Frontal cortex (tissue), 4 donors: Measurements from ENCODE around the gene ADGRL3. TPM values are rescaled to one million over a fixed set of nuclear protein-coding genes. Genes with fewer than 3 reads are reported as not detected.

Experiments
- DNase-seq, 2 donors: peaks; one replicate each; pipeline ENCODE4 v3.0.0; 2012; ENCODE audit warnings: low spot score in 2 of 2
- FAIRE-seq: peaks from 2 replicates; lab custom pipeline; 2012; peaks lifted over from hg19 to GRCh38; lab: Jason Lieb, UNC
- total RNA-seq: library from RNA; depleted of rRNA; stranded (reverse); fragments of >200 nt; gene quantifications from one replicate; pipeline ENCODE4 v1.2.3, GENCODE V29; 2014
- donor health status: control.
- donor health status: control.
- donor health status: control.

Gene ADGRL3
- total RNA-seq, 1 donor from 2014 or later, result 302 TPM

GRCh38 chr4:61405307-61405706 is 205.2 kb downstream of the ADGRL3 start:
- FAIRE-seq (no peak), DNase-seq (no peak)

GRCh38 chr4:61406677-61407076 is 206.6 kb downstream of the ADGRL3 start:
- no peak for DNase-seq
- no peak for FAIRE-seq

GRCh38 chr4:61407642-61408618 is 207.8 kb downstream of the ADGRL3 start:
- FAIRE-seq, result no peak
- no peak for DNase-seq

GRCh38 chr4:61408861-61409260 is 208.7 kb downstream of the ADGRL3 start:
- DNase-seq (no peak), FAIRE-seq (peak; percentile 97)

GRCh38 chr4:61411241-61411640 is 211.1 kb downstream of the ADGRL3 start:
- DNase-seq (no peak), FAIRE-seq (no peak)

- FAIRE-seq (no peak), DNase-seq (no peak)
Observed at GRCh38 chr4:61425315-61425714, 225.2 kb downstream of the ADGRL3 start.

- no peak for DNase-seq
- FAIRE-seq, result no peak
Observed at GRCh38 chr4:61426229-61426628, 226.1 kb downstream of the ADGRL3 start.

- FAIRE-seq (no peak), DNase-seq (no peak)
Observed at GRCh38 chr4:61427099-61427817, 227.1 kb downstream of the ADGRL3 start.

- no peak for FAIRE-seq
- no peak for DNase-seq
Observed at GRCh38 chr4:61427818-61428495, 227.8 kb downstream of the ADGRL3 start.

- no peak for FAIRE-seq
- no peak for DNase-seq
Observed at GRCh38 chr4:61428950-61429349, 228.8 kb downstream of the ADGRL3 start.

- no peak for DNase-seq
- no peak for FAIRE-seq
Observed at GRCh38 chr4:61431131-61431530, 231.0 kb downstream of the ADGRL3 start.

GRCh38 chr4:61437923-61438322 is 237.8 kb downstream of the ADGRL3 start:
- no peak for DNase-seq
- FAIRE-seq, result no peak

- FAIRE-seq, result no peak
Observed at GRCh38 chr4:61440321-61440720, 240.2 kb downstream of the ADGRL3 start.

GRCh38 chr4:61442936-61443335 is 242.8 kb downstream of the ADGRL3 start:
- DNase-seq, result no peak
- no peak for FAIRE-seq

More at GRCh38 chr4:61440321-61440720, 240.2 kb downstream of the ADGRL3 start:
- DNase-seq, result no peak

- DNase-seq (no peak), FAIRE-seq (no peak)
Observed at GRCh38 chr4:61443813-61444510, 243.8 kb downstream of the ADGRL3 start.

- FAIRE-seq (no peak), DNase-seq (no peak)
Observed at GRCh38 chr4:61445374-61446063, 245.4 kb downstream of the ADGRL3 start.

- FAIRE-seq (no peak), DNase-seq (no peak)
Observed at GRCh38 chr4:61446941-61447340, 246.8 kb downstream of the ADGRL3 start.

GRCh38 chr4:61447918-61448317 is 247.8 kb downstream of the ADGRL3 start:
- no peak for FAIRE-seq

GRCh38 chr4:61451935-61452334 is 251.8 kb downstream of the ADGRL3 start:
- no peak for DNase-seq
- FAIRE-seq, result no peak

More at GRCh38 chr4:61447918-61448317, 247.8 kb downstream of the ADGRL3 start:
- no peak for DNase-seq
